NCI-H128 (cell line): ENCODE measurements around the gene ENTR1.

Experiments
- DNase-seq: peaks from one replicate; lab custom pipeline; 2025; ENCODE audit not compliant: unreplicated experiment; lab: John Stamatoyannopoulos, UW

The ENTR1 gene

GRCh38 chr9:136378170-136379002, 32.0 kb downstream of the ENTR1 start:
- no peak for DNase-seq

DNA sequence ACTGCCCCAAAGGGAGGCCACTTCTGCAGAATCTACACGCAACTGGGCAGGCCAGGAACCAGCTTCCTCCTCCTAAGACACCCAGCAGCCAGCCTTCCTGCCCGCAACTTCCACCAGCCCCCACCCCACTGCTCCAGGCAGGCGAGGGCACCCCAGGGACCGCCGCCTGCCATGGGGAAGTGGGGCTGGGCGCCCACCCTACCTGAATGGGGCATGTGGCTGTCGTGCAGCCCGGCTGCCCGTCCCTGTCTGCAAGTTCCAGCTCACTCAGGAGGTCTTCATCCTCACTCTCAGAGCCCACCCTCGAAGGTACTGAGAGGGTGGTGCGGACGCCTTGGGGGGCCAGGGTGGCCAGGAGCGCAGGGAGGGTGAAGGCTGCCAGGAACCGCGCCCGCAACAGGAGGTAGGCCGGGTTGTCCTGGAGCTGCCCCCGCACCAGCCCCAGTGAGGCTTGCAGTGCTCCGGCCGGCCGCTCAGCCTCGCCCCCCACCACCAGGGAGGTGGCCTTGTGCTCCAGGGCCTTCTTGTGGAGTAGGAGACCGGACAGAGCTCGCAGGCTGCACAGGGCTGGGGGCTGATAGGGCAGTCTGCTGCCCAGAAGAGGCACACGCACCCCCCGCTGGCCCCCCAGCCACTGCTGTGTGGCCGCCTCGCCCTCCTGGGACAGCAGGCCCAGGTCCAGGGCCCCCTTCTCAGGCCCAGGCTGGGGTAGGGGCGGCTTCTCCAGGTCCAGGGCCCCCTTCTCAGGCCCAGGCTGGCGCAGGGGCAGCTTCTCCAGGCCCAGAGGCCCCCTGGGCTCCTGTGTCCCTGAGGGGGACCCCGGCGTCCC, 32.9 kb downstream of the ENTR1 start:
- DNase-seq, result no peak

DNA sequence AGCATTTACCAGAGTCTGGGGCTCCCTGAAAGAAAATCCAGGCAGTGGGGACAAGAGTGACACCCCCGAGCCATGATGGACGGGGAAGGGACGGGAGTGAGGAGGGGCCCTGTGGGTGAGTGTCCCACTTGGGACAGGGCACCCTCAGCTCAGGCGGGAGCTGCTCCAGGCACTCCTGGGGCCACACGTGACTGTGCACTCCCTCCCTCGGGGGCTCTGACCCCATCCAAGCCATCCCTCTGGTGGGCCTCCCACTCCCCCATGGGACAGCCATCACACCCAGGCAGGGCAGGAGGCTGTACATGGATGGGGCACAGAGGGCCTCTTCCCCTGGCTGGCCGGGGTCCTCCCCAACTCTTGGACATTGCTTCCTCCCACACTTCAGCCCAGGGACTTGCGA, 34.0 kb downstream of the ENTR1 start:
- no peak for DNase-seq

DNA sequence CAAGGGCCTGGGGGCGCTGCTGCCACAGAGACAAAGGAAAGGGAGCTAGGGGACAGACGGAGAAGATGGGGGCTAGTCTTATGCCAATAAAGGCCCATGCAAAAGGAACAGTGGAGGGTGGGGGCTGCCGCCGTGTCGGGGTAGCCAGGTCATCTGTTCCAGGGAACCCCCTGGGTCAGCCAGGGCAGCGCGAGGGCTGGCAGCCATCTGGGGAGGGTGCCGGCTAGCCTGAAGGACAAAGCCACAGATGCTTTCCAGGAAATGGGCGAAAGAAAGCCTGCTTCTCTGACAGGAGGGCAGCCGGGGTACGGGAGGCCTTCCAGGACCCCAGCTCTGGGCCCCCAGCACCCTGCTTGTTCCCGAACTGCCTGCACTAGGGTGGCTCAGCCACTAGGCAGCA, 35.3 kb downstream of the ENTR1 start:
- DNase-seq, result no peak

DNA sequence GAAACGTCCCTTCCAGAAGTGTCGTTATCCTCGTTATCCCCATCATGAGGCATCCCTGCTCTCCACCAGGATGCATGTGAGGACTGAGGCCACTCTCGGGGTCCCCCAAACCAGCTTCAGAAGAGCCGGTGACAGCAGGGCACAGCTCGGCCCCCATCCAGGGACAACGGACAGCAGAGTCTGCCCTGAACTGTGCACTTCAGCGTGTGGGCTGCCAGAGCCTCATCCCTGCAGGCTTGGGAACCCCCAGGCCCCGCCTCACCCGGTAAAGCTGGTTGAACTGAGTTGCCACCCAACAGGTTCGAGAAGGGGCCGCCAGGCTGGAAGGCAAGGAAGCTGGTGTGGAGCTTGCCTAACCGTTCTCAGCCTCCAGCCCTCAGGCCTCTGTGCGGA, 36.2 kb downstream of the ENTR1 start:
- DNase-seq, result no peak

- DNase-seq, result no peak
Measured at GRCh38 chr9:136373300-136374182, 36.9 kb downstream of the ENTR1 start, which contains the start of gene CARD9. CARD9 (minus strand) TSS chr9:136373669; CDS start chr9:136372078, 1,591 bp downstream.

DNA sequence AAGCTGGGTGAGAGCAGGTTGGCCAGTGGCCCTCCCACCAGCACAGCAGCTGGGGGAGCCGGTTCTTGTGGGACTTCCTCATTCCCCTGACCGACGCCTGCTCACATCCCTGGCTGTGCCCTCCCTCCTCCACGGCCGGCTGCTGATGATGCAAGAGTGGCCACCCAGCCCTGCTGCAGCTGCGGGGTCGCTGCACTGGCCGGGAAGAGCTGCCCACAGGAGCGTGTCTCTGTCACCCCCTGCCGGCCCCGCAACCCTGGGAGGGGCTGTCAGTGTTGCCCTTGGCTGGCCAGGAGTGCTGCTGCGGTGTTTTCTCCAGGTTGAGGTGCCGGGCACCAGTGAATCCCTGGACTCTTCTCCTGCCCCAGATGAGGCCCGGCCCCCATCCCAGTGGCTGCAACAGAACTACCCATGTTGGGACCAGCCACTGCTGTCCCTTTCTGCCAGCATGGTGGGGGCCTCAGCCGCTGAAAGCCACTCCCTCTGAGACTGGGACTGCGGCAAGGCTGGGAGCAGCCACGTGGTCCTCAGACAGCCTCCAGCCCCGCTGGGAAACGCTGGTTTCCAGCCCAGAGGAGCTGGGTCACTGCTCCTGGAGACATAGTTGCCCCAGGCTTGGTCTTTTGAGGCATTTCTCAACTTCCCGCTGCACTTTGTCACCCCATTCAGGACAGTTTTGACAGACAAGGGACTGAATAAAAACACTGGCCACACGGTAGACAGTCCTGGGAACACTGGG, 37.7 kb downstream of the ENTR1 start:
- no peak for DNase-seq

GRCh38 chr9:136372006-136372405, 38.4 kb downstream of the ENTR1 start:
- DNase-seq, result no peak

- DNase-seq, result no peak
Measured at GRCh38 chr9:136371533-136371880, 38.9 kb downstream of the ENTR1 start.

DNA sequence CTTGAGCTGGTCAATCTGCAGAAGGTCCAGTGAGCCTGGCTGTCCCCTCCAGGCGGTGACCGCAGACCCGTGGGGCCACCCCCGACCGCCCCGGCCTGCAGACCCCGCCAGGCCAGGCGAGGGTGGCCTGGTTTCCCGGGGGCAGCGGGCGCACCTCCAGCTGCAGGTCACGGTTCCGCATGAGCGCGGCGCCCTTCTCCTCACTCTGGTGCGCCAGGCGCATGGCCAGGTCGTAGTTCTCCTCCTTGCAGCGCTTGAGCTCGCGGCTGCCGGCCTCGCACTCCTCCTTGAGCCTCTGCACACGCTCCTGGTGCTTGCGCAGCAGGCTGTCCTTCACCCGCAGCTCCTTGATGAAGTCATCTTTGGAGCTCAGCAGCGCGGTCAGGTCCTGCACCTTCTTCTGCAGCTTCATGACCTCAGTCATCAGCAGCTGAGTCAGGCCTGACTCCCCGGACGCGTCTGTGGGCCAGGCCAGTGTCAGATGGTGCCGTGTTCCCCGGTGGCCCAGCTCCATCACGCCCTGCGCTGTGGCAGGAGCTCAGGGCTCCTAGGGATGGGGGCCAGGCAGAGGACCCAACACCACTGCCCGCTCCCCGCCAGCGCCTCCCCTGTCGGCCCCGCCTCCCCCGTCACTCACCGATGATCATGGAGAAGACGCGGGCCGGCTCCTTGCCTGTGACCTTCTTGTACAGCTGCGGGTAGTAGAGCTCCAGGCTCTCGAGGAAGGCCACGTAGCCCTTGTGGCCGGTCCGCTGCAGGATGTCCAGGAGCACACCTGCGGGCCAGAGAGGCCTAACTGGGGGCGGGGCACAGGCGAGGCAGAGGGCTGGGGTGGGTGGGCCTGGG, 39.5 kb downstream of the ENTR1 start:
- DNase-seq, result no peak

DNA sequence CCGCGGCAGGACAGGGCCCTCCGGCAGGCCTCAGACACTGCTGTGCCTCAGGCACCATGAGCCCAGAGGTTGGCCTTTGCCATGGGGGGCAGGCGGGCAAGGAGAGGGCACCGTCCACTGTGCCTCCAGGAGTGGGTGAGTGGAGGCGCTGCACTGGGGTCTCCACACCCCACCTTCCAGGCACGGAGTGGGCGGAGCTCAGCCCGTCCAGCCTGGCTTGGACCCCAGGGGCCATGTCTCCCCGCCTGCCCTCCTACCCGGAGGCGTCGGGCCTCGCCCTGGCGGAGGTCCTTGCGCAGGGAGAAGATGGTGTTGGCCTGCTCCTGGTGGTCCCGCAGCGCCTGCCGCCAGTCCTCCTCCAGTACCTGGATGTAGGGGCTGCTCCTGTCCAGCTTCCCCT, 40.4 kb downstream of the ENTR1 start:
- no peak for DNase-seq

- no peak for DNase-seq
Measured at GRCh38 chr9:136368190-136368589, 42.2 kb downstream of the ENTR1 start.

GRCh38 chr9:136367296-136368145, 42.9 kb downstream of the ENTR1 start:
- no peak for DNase-seq

- no peak for DNase-seq
Measured at GRCh38 chr9:136366826-136367225, 43.6 kb downstream of the ENTR1 start.

- no peak for DNase-seq
Measured at GRCh38 chr9:136365775-136366222, 44.6 kb downstream of the ENTR1 start.

GRCh38 chr9:136364942-136365774, 45.3 kb downstream of the ENTR1 start:
- no peak for DNase-seq

DNA sequence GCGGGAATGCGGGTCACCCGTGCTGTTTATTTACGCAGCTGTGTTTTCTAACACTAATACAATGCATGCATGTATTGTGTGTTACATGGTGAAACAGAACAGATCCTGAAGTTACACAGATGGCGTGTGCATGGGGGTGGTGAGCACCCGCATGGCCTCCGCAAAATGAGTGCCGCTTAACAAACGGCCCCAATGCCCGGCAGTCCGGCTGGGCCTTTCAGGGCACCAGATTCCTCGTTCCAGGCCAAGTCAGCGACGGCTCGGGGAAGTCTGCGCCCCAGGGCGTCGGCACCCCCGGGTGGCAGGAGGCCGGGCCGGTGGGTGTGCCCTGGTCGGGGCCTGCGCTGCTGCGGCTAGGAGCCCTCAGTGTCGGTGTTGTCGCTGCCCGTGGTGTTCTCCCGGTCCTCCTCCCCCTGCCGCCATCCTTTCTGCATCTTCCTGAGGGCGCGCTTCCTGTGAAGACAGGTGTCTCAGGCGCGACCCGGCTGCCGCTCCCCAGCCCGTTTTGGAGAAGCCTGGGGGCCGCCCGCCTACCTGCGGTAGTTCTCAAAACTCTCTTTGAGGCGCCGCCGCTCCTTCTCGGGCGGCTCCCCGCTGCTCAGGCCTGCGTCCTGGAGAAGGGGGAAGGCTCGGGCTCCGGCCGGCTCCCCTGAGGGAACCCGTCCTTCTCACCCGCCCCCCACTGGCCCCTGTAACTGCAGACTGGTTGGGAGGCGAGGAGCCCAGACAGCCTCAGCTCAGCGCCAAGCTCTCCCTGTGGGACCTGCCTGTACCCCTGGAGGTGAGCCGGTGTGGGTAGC, 46.3 kb downstream of the ENTR1 start:
- no peak for DNase-seq
